ENCODE data around the gene PLXNB2.

DNA sequence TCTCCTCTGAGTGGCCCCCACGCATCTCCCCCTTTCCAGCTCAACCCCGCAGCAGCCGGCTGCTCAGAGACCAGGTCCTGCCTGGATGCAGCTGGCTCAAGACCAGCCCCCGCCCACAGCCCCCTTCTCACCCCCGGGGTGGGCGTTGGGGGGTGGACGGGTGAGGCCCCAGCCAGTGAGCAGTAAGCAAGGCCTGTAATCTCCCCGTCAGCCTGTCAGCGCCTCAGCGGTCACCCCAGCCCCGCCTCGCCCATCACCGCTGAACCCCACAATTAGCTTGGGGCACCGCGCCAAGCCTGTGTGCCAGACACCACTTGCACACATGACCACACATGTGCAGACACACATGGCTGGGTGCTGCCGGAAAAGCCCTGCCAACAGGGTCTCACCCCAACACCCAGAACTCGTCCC is 5.9 kb downstream of the PLXNB2 start:
- TF ChIP-seq POLR2A (IDR thresholded peaks at IDR 0.05), result no peak
- TF ChIP-seq, protein P1, sequence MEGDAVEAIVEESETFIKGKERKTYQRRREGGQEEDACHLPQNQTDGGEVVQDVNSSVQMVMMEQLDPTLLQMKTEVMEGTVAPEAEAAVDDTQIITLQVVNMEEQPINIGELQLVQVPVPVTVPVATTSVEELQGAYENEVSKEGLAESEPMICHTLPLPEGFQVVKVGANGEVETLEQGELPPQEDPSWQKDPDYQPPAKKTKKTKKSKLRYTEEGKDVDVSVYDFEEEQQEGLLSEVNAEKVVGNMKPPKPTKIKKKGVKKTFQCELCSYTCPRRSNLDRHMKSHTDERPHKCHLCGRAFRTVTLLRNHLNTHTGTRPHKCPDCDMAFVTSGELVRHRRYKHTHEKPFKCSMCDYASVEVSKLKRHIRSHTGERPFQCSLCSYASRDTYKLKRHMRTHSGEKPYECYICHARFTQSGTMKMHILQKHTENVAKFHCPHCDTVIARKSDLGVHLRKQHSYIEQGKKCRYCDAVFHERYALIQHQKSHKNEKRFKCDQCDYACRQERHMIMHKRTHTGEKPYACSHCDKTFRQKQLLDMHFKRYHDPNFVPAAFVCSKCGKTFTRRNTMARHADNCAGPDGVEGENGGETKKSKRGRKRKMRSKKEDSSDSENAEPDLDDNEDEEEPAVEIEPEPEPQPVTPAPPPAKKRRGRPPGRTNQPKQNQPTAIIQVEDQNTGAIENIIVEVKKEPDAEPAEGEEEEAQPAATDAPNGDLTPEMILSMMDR (IDR thresholded peaks at IDR 0.05), result no peak

Measured in lower leg skin (tissue), 3 donors.